Measurements from ENCODE around the gene FAM13A. TPM values are rescaled to one million over a fixed set of nuclear protein-coding genes. Genes with fewer than 3 reads are reported as not detected.

Gene FAM13A
- total RNA-seq, 1 donor from 2014 or later: 29.5 TPM

DNA sequence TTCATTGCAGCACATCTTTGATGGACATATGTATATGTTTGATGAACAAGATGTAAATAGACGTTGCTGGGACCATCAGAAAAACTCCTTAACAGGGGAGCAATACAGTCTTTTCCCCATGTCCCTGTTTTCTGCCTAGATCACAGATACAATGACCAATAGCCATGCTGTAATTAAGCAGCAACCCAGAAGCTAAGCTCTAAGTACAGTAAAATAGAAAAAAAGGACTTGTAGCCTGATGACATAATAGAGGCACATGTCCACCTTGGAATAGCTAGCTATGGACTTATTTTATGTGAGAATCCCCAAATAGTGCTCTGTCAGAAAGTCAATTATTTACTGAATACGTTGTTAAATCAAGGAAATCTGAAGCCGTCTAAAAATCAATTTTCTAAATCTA, 14.9 kb downstream of the FAM13A start:
- no peak overlapping the region for H3K27ac Mint-ChIP-seq
- TF ChIP-seq, protein P1, sequence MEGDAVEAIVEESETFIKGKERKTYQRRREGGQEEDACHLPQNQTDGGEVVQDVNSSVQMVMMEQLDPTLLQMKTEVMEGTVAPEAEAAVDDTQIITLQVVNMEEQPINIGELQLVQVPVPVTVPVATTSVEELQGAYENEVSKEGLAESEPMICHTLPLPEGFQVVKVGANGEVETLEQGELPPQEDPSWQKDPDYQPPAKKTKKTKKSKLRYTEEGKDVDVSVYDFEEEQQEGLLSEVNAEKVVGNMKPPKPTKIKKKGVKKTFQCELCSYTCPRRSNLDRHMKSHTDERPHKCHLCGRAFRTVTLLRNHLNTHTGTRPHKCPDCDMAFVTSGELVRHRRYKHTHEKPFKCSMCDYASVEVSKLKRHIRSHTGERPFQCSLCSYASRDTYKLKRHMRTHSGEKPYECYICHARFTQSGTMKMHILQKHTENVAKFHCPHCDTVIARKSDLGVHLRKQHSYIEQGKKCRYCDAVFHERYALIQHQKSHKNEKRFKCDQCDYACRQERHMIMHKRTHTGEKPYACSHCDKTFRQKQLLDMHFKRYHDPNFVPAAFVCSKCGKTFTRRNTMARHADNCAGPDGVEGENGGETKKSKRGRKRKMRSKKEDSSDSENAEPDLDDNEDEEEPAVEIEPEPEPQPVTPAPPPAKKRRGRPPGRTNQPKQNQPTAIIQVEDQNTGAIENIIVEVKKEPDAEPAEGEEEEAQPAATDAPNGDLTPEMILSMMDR (IDR thresholded peaks at IDR 0.05; ENCODE audit: unreplicated experiment): no peak
- H3K27me3 Mint-ChIP-seq: no peaks in the 10 kb centered on the region
- DNase-seq (ENCODE audit: low spot score, unreplicated experiment): no peak
- H3K4me3 Mint-ChIP-seq (ENCODE audit: low read depth): no peak overlapping the region
- no peaks in the 10 kb centered on the region for H3K4me1 Mint-ChIP-seq (ENCODE audit: low read depth)
- H3K36me3 Mint-ChIP-seq (ENCODE audit: insufficient read depth): peaks cover 6% of the 10 kb centered on the region
- peaks cover 11% of the 10 kb centered on the region for H3K9me3 Mint-ChIP-seq (ENCODE audit: low read depth)

DNA sequence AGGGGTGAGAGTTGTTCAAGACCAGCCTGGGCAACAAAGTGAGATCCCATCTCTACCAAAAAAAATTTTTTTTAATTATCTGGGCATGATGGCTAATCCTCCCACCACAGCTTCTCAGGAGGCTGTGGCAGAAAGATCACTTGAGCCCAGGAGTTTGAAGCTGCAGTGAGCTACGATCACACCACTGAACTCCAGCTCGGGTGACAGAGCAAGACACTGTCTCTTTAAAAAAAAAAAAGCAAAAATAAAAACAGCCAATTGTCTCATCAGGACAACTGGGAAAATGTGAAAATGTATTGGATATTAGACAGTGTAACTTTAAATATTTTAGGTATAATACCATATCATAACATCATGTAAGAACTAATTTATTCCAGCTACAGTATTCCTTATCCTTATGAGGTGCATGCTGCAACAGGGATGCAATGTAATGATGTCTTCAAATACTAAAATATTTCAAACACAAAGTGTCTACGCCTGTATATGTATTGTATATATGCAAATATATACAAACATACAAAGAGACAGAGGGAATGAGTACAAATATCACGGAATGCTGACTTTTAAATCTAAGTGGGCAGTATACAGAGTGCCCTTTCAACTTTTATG, 17.2 kb downstream of the FAM13A start:
- TF ChIP-seq, protein P1 (IDR thresholded peaks at IDR 0.05; ENCODE audit: unreplicated experiment): no peak
- Mint-ChIP-seq H3K4me1 (ENCODE audit: low read depth) (no peaks in the 10 kb centered on the region), H3K9me3 (ENCODE audit: low read depth) (peaks cover 17% of the 10 kb centered on the region), H3K27me3 (no peaks in the 10 kb centered on the region), H3K36me3 (ENCODE audit: insufficient read depth) (peaks cover 17% of the 10 kb centered on the region), H3K27ac (no peak overlapping the region), H3K4me3 (ENCODE audit: low read depth) (no peak overlapping the region)
- DNase-seq (ENCODE audit: low spot score, unreplicated experiment): no peak

DNA sequence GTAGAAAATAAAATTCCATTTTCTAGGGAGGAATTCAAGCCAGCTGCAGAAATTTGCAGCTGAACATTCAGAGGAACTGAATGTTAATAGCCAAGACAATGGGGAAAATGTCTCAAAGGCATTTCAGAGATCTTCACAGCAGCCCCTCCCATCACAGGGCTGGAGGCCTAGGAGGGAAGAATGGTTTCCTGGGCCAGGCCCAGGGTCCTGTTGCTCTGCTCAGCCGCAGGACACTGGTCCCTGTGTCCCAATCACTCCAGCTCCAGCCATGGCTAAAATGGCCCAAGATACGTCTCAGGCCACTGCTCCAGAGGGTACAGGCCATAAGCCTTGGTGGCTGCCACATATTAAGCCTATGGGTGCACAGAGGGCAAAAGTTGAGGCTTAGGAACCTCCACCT, 20.4 kb downstream of the FAM13A start:
- TF ChIP-seq, protein P1 (IDR thresholded peaks at IDR 0.05; ENCODE audit: unreplicated experiment): no peak
- Mint-ChIP-seq H3K4me3 (ENCODE audit: low read depth) (no peak overlapping the region), H3K27me3 (no peaks in the 10 kb centered on the region), H3K27ac (no peak overlapping the region), H3K9me3 (ENCODE audit: low read depth) (peaks cover 14% of the 10 kb centered on the region), H3K4me1 (ENCODE audit: low read depth) (no peaks in the 10 kb centered on the region), H3K36me3 (ENCODE audit: insufficient read depth) (peaks cover 20% of the 10 kb centered on the region)
- no peak for DNase-seq (ENCODE audit: low spot score, unreplicated experiment)

DNA sequence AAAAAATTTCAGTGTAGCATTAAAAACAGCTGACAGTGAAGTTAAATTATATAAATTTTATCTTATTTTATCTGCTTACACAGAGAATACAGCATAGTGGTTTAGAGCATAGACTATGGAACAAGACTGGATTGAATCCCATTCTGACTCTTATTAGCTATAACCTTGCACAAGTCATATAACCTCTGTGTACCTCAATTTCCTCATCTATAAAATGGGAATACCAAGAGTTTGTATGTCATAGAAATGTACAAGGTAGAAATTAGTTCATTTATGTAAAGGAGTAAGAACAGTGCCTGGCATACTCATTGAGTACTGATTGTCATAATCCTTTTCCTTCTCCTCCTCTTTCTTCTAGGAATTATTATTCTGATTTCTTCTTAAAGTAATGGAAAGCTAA, 25.7 kb downstream of the FAM13A start:
- DNase-seq (ENCODE audit: low spot score, unreplicated experiment): no peak
- Mint-ChIP-seq H3K36me3 (ENCODE audit: insufficient read depth) (peaks cover 16% of the 10 kb centered on the region), H3K27ac (no peak overlapping the region), H3K27me3 (no peaks in the 10 kb centered on the region), H3K9me3 (ENCODE audit: low read depth) (peaks cover 6% of the 10 kb centered on the region), H3K4me3 (ENCODE audit: low read depth) (no peak overlapping the region), H3K4me1 (ENCODE audit: low read depth) (no peaks in the 10 kb centered on the region)
- TF ChIP-seq, protein P1 (IDR thresholded peaks at IDR 0.05; ENCODE audit: unreplicated experiment): no peak

DNA sequence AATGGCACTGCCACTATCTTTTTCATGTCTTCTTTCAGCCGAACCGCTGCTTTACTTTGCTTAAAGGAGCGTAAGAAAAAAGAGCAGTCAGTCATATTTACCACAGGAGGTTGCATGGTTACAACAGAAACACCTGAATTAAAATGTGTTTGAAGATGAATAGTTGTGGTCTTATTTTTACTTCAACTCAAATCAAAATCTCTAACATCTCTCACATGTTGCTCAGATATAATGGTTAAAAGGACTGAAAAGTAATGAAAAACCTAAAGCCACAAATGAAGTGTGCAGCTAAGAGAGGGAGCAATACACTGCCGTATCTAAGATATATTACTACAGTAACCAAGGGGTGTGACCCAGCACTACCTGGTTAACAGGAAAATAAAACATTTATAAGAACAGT, 27.4 kb downstream of the FAM13A start:
- Mint-ChIP-seq H3K4me3 (ENCODE audit: low read depth) (no peak overlapping the region), H3K4me1 (ENCODE audit: low read depth) (no peaks in the 10 kb centered on the region), H3K9me3 (ENCODE audit: low read depth) (no peaks in the 10 kb centered on the region), H3K27ac (no peak overlapping the region), H3K36me3 (ENCODE audit: insufficient read depth) (peaks cover 4% of the 10 kb centered on the region), H3K27me3 (no peaks in the 10 kb centered on the region)
- no peak for DNase-seq (ENCODE audit: low spot score, unreplicated experiment)
- TF ChIP-seq, protein P1 (IDR thresholded peaks at IDR 0.05; ENCODE audit: unreplicated experiment): no peak
